GM19468 (cell line): ENCODE measurements around the gene EXOC4.

Experiments used
- ATAC-seq: cut with Tn5 transposase; IDR thresholded peaks from one replicate; pipeline ENCODE4 v1.9.1; 2021; ENCODE audit warnings: mild to moderate bottlenecking, moderate library complexity, moderate number of reproducible peaks; ENCODE audit not compliant: unreplicated experiment; ENCODE audit errors: extremely low read depth

The EXOC4 gene

GRCh38 chr7:133355822-133356221, 102.9 kb downstream of the EXOC4 start:
- ATAC-seq, result no peak

- ATAC-seq, result no peak
Observed at GRCh38 chr7:133358708-133359107, 105.8 kb downstream of the EXOC4 start.

- no peak for ATAC-seq
Observed at GRCh38 chr7:133359449-133359848, 106.6 kb downstream of the EXOC4 start.

GRCh38 chr7:133360201-133360600, 107.3 kb downstream of the EXOC4 start:
- ATAC-seq, result no peak

- ATAC-seq, result no peak
Observed at GRCh38 chr7:133361806-133362205, 108.9 kb downstream of the EXOC4 start.

GRCh38 chr7:133364959-133365690, 112.2 kb downstream of the EXOC4 start:
- ATAC-seq, result no peak

- no peak for ATAC-seq
Observed at GRCh38 chr7:133365917-133366316, 113.0 kb downstream of the EXOC4 start.

- no peak for ATAC-seq
Observed at GRCh38 chr7:133367561-133367960, 114.7 kb downstream of the EXOC4 start.

- no peak for ATAC-seq
Observed at GRCh38 chr7:133369130-133369529, 116.3 kb downstream of the EXOC4 start.

GRCh38 chr7:133371616-133372015, 118.7 kb downstream of the EXOC4 start:
- ATAC-seq, result no peak

- no peak for ATAC-seq
Observed at GRCh38 chr7:133372337-133372736, 119.5 kb downstream of the EXOC4 start.

- no peak for ATAC-seq
Observed at GRCh38 chr7:133376514-133376913, 123.6 kb downstream of the EXOC4 start.

- ATAC-seq, result no peak
Observed at GRCh38 chr7:133381965-133382364, 129.1 kb downstream of the EXOC4 start.

- no peak for ATAC-seq
Observed at GRCh38 chr7:133382775-133383559, 130.1 kb downstream of the EXOC4 start.

GRCh38 chr7:133386205-133386604, 133.3 kb downstream of the EXOC4 start:
- no peak for ATAC-seq

- no peak for ATAC-seq
Observed at GRCh38 chr7:133389727-133390126, 136.8 kb downstream of the EXOC4 start.

GRCh38 chr7:133391206-133391605, 138.3 kb downstream of the EXOC4 start:
- no peak for ATAC-seq

- no peak for ATAC-seq
Observed at GRCh38 chr7:133394369-133394768, 141.5 kb downstream of the EXOC4 start.

GRCh38 chr7:133395551-133395950, 142.7 kb downstream of the EXOC4 start:
- ATAC-seq, result no peak

- ATAC-seq, result no peak
Observed at GRCh38 chr7:133398506-133398905, 145.6 kb downstream of the EXOC4 start.

GRCh38 chr7:133401225-133401624, 148.3 kb downstream of the EXOC4 start:
- ATAC-seq, result no peak

GRCh38 chr7:133408212-133408611, 155.3 kb downstream of the EXOC4 start:
- no peak for ATAC-seq
